PC-9 (cell line): ENCODE data around the gene EPHB1. TPM values are rescaled to one million over a fixed set of nuclear protein-coding genes. Genes with fewer than 3 reads are reported as not detected.

Experiments
- BruUV-seq: library from RNA; stranded (reverse); fragments of 400-500 nt; replicated peaks from 2 replicates; lab custom pipeline; 2021; lab: Mats Ljungman, UMichigan
- CTCF ChIA-PET: fragments of 300-600 bp; sonication (Branson Sonifier 250); formaldehyde crosslinking; loops from one replicate; lab custom pipeline; 2022; ENCODE audit warnings: antibody characterized with exemption; lab: Charles Lee
- POLR2A ChIA-PET: fragments of 300-600 bp; sonication (Branson Sonifier 250); formaldehyde crosslinking; loops from one replicate; lab custom pipeline; 2022; ENCODE audit warnings: antibody characterized with exemption; ENCODE audit not compliant: unreplicated experiment; lab: Charles Lee
- DNase-seq, 2 experiments: peaks; one replicate each; pipeline versions ENCODE4 v3.0.0 to v3.0.0-alpha.2; 2015 to 2022; ENCODE audit warnings: mixed read lengths in 1 of 2
- H2AFZ ChIP-seq: fragments of 200-600 bp; sonication (generic); 2 replicates; pipeline ENCODE4 v1.8.1; 2017; ENCODE audit warnings: antibody characterized with exemption
- H3F3A ChIP-seq: fragments of 200-600 bp; sonication (generic); 2 replicates; pipeline ENCODE4 v1.8.1; 2017; ENCODE audit warnings: antibody characterized with exemption, mild to moderate bottlenecking, low read depth; ENCODE audit not compliant: insufficient read depth
- H3K27ac ChIP-seq: fragments of 200-600 bp; sonication (generic); 2 replicates; pipeline ENCODE4 v1.6.1; 2016; ENCODE audit warnings: mixed run types
- H3K27me3 ChIP-seq: fragments of 200-600 bp; sonication (generic); 2 replicates; pipeline ENCODE4 v1.6.1; 2016; ENCODE audit warnings: low read depth, mixed run types; ENCODE audit not compliant: insufficient read depth
- H3K36me3 ChIP-seq: fragments of 200-600 bp; sonication (generic); 2 replicates; pipeline ENCODE4 v1.6.1; 2016; ENCODE audit warnings: low read depth, mixed run types
- H3K4me1 ChIP-seq: fragments of 200-600 bp; sonication (generic); replicated peaks from 2 replicates; pipeline ENCODE4 v1.6.1; 2016; ENCODE audit warnings: mixed run types; ENCODE audit not compliant: insufficient read depth
- H3K4me2 ChIP-seq: fragments of 200-600 bp; sonication (generic); 2 replicates; pipeline ENCODE4 v1.6.1; 2017; ENCODE audit warnings: mixed run types
- H3K4me3 ChIP-seq: fragments of 200-600 bp; sonication (generic); 2 replicates; pipeline ENCODE4 v1.6.1; 2016; ENCODE audit warnings: mixed run types
- H3K79me2 ChIP-seq: fragments of 200-600 bp; sonication (generic); 2 replicates; pipeline ENCODE4 v1.6.1; 2017; ENCODE audit warnings: low read depth, mixed run types
- H3K9me2 ChIP-seq: fragments of 200-600 bp; sonication (generic); 2 replicates; pipeline ENCODE4 v1.8.1; 2017; ENCODE audit warnings: mild to moderate bottlenecking; ENCODE audit not compliant: insufficient read depth
- H3K9me3 ChIP-seq: fragments of 200-600 bp; sonication (generic); 2 replicates; pipeline ENCODE4 v1.8.1; 2016; ENCODE audit warnings: low read depth; ENCODE audit not compliant: insufficient read depth
- H4K20me1 ChIP-seq: fragments of 200-600 bp; sonication (generic); 2 replicates; pipeline ENCODE4 v1.8.1; 2017; ENCODE audit not compliant: insufficient read depth
- CTCF ChIP-seq: fragments of 200-600 bp; sonication (generic); conservative IDR thresholded peaks from 2 replicates; pipeline ENCODE4 v1.6.1; 2017; ENCODE audit warnings: mixed run types, antibody characterized with exemption, mild to moderate bottlenecking, moderate library complexity
- EZH2 ChIP-seq: fragments of 200-600 bp; sonication (generic); IDR thresholded peaks from 2 replicates; pipeline ENCODE4 v1.8.0; 2017; ENCODE audit warnings: antibody characterized with exemption, low read depth
- intact Hi-C: fragments of 100-400 bp; cut with micrococcal nuclease; formaldehyde crosslinking; loops from one replicate; pipeline ENCODE4 v1.10.0; 2022; ENCODE audit not compliant: unreplicated experiment
- total RNA-seq: library from RNA; stranded (reverse); gene quantifications from 2 replicates; pipeline ENCODE4 v1.2.3, GENCODE V29; 2021

The EPHB1 gene
- total RNA-seq, 1 experiment from 2014 or later: 0.15 TPM

DNA sequence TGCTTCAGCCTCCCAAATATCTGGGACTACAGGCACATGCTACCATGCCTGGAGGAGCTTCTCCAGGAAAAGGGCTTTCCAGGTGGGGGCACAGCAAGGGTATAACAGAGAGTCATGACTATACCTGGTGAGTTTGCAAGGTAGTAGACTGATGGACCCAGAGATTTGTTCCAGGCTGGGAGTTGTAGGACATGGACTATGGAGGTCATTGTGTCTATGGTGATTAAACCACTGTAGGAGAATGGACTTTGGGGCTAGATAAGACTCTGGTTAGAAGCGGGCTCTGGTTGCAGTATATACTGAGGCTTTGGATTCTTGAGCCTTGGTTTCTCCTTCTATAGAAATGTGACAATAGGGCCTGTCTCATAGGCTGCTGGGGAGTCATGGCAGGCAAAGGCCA, 104.7 kb downstream of the EPHB1 start:
- TF ChIP-seq EZH2 (no peak), CTCF (no peak)
- Histone ChIP-seq H3K79me2 (no peaks in the 10 kb centered on the region), H3K9me3 (no peaks in the 10 kb centered on the region), H2AFZ (no peak overlapping the region), H3K4me3 (no peak overlapping the region), H3K4me1 (no peaks in the 10 kb centered on the region), H3K36me3 (no peaks in the 10 kb centered on the region), H3K4me2 (no peak overlapping the region), H3F3A (no peaks in the 10 kb centered on the region), H3K27me3 (peaks cover 42% of the 10 kb centered on the region), H4K20me1 (no peaks in the 10 kb centered on the region), H3K27ac (no peak overlapping the region), H3K9me2 (no peaks in the 10 kb centered on the region)
- intact Hi-C loops: no loop called here
- ChIA-PET CTCF (no interaction called here), POLR2A (no interaction called here)
- no peak for DNase-seq
- no TSS peak for BruUV-seq

DNA sequence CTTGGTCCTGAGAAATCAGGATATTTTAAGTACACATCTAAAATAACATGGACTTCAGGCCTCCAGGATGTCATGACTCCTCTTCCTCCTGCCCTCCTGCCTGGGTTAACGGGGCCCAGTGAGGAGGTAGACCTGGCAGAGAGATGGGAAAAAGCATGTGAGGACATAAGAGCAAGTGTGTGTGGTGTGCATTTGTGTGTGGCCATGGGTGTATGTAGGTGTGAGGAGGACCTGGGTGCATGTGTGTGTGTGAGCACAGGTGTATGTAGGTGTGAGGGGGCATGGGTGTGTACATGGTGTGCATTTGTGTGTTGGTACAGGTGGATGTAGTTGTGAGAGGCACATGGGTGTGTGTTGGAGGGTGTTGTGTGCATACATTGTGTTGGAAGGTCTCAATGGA, 105.4 kb downstream of the EPHB1 start:
- ChIA-PET POLR2A (no interaction called here), CTCF (no interaction called here)
- DNase-seq: no peak
- Histone ChIP-seq H3K27me3 (peaks cover 42% of the 10 kb centered on the region), H3K4me3 (no peak overlapping the region), H3K36me3 (no peaks in the 10 kb centered on the region), H3K4me2 (no peak overlapping the region), H3K4me1 (no peaks in the 10 kb centered on the region), H2AFZ (no peak overlapping the region), H3K9me3 (no peaks in the 10 kb centered on the region), H3K9me2 (no peaks in the 10 kb centered on the region), H3F3A (no peaks in the 10 kb centered on the region), H3K79me2 (no peaks in the 10 kb centered on the region), H3K27ac (no peak overlapping the region), H4K20me1 (no peaks in the 10 kb centered on the region)
- TF ChIP-seq EZH2 (no peak), CTCF (no peak)
- no TSS peak for BruUV-seq
- intact Hi-C loops: no loop called here

GRCh38 chr3:134901461-134901860, 106.4 kb downstream of the EPHB1 start:
- no peaks in the 10 kb centered on the region for H3F3A ChIP-seq
- no peak overlapping the region for H2AFZ ChIP-seq
- peaks cover 48% of the 10 kb centered on the region for H3K27me3 ChIP-seq
- no peak for DNase-seq
- intact Hi-C loops: no loop called here
- H4K20me1 ChIP-seq: no peaks in the 10 kb centered on the region
- ChIA-PET CTCF (no interaction called here), POLR2A (no interaction called here)
- H3K4me1 ChIP-seq: no peaks in the 10 kb centered on the region
- no peak overlapping the region for H3K4me3 ChIP-seq
- no peaks in the 10 kb centered on the region for H3K9me2 ChIP-seq
- no TSS peak for BruUV-seq
- no peak overlapping the region for H3K27ac ChIP-seq
- TF ChIP-seq EZH2: no peak
- no peak for TF ChIP-seq CTCF
- no peaks in the 10 kb centered on the region for H3K79me2 ChIP-seq
- no peaks in the 10 kb centered on the region for H3K9me3 ChIP-seq
- H3K4me2 ChIP-seq: no peak overlapping the region
- H3K36me3 ChIP-seq: no peaks in the 10 kb centered on the region
